ENCODE data around the gene CCNL1. TPM values are rescaled to one million over a fixed set of nuclear protein-coding genes. Genes with fewer than 3 reads are reported as not detected.
A peak's percentile ranks its signal among the peaks of the same experiment; 100 is the strongest.

Gene CCNL1
- total RNA-seq, 1 donor from 2014 or later, result 241 TPM

DNA sequence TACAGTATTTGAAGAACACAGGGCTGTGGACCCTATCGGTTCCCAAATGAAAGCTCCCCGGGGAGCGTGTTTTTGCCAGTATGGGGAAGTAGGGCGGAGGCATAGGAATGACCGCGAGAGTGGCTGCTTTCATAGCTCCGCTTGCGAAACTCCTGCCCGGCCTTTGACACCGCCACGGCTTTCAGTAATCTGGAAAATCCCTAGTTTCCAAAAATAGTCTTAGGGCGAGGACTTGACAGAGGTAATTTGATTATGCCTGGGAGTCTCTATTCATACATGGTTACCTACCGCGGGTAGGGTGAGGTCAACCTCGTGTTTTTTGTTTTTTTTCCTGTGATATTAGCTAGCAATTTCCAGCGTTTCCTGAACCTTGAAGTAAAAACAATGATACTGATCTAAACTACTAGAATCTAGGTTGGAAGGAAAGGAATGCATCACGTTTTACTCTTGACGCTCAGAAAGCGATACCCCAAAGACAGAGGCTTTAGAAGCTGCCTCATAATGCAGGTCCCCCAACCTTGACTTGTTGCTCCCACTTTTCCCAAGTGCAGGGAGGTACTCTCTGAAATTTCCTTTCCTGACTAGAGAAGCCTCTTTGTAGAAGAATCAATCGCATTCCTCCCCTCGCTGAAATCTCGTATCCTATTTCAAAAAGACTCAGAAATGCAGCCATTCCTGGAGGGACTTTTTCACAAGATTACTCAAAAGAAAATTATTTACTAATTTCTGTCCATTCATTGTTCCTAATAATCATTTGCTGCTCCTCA, 894 bp upstream of the CCNL1 start:
- Histone ChIP-seq H3K4me1 (peaks cover 6 to 30% of the 10 kb centered on the region in 2 donors), H3K9me3 (no peaks in the 10 kb centered on the region), H3K36me3 (peaks cover 22 to 30% of the 10 kb centered on the region in 2 donors), H3K27ac (peak overlapping the region; percentile 99 to 100), H3K27me3 (no peaks in the 10 kb centered on the region), H3K4me3 (peak overlapping the region; percentile 86 to 100)
- TF ChIP-seq, protein P1, sequence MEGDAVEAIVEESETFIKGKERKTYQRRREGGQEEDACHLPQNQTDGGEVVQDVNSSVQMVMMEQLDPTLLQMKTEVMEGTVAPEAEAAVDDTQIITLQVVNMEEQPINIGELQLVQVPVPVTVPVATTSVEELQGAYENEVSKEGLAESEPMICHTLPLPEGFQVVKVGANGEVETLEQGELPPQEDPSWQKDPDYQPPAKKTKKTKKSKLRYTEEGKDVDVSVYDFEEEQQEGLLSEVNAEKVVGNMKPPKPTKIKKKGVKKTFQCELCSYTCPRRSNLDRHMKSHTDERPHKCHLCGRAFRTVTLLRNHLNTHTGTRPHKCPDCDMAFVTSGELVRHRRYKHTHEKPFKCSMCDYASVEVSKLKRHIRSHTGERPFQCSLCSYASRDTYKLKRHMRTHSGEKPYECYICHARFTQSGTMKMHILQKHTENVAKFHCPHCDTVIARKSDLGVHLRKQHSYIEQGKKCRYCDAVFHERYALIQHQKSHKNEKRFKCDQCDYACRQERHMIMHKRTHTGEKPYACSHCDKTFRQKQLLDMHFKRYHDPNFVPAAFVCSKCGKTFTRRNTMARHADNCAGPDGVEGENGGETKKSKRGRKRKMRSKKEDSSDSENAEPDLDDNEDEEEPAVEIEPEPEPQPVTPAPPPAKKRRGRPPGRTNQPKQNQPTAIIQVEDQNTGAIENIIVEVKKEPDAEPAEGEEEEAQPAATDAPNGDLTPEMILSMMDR (IDR thresholded peaks at IDR 0.05), result no peak
- intact Hi-C loops (cut with DNase I), result loop anchor here (1.0 to 10.0 kb wide), 5 partner anchors 14 to 1484 kb away; partner anchors contain the start of genes GFM1, SLC33A1 and TIPARP
- DNase-seq (ENCODE audit: low spot score in 2 of 2), result peak; percentile 51 to 96

DNA sequence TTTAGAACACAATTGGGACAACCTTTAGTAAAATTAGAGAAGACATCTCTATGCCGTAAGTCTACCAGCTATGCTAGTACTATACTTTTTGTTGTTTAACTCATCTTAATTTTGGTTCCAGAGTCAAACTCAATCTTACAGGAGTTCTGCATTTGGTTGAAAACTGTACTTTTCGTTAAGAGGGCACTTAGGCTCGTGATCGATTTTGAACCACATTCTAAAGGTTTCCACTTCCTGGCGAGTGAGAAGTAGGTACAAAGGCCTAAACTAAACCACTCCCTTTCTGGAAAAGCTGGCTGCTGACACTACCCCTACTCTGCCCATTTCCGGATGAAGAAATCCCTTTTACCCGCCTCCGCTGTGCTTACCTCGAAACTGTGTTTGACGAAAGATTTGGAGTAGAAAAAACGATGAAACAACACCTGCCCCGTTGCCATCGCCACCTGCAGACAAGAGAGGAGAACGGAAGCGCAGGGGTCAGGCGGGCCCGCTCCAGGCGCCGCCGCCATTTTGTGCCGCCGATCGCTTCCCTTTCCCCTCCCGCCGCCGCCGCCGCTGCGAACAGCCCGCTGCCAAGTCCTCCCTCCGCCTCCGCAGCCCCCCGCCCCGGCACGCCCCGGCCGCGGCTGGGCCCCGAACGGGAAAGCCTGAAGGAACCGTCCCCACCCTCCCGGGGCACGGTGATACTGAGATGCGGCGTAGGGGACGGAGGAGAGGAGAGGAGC, 748 bp downstream of the CCNL1 start:
- DNase-seq (ENCODE audit: low spot score in 2 of 2), result peak in 1 of 2 donors; percentile 81
- peak overlapping the region; percentile 86 to 100 for H3K4me3 ChIP-seq
- peaks cover 25 to 46% of the 10 kb centered on the region in 2 donors for H3K36me3 ChIP-seq
- TF ChIP-seq, protein P1 (IDR thresholded peaks at IDR 0.05), result peak in 1 of 3 experiments; percentile 20
- peak overlapping the region; percentile 99 to 100 for H3K27ac ChIP-seq
- no peaks in the 10 kb centered on the region for H3K27me3 ChIP-seq
- H3K9me3 ChIP-seq, result no peaks in the 10 kb centered on the region
- H3K4me1 ChIP-seq, result peaks cover 10 to 44% of the 10 kb centered on the region in 2 donors
- intact Hi-C loops (cut with DNase I), result loop anchor here (5.0 to 10.0 kb wide), 3 partner anchors 332 to 1646 kb away; partner anchors contain the start of genes LEKR1 and MFSD1

DNA sequence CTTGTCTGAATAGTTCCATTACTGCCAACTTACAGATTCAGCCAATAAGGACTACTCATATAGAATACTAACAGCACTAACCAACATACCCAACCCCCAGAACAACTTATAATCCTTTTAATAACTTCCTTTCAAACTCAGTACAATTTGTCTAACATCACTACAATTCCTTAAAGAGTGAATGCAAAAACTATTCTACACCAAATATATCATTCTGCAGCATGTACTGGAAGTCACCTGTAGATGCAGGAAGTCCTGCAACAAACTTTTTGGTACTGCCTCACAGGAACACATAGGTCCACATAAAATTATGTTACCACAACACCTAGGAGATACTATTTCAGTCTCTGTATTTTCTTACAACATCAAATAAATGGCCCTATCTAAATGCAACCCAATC, 2.1 kb downstream of the CCNL1 start:
- Histone ChIP-seq H3K4me3 (peak overlapping the region; percentile 86 to 100), H3K9me3 (no peaks in the 10 kb centered on the region), H3K36me3 (peaks cover 31 to 56% of the 10 kb centered on the region in 2 donors), H3K4me1 (peaks cover 10 to 50% of the 10 kb centered on the region in 2 donors), H3K27ac (peak overlapping the region; percentile 9 to 99), H3K27me3 (no peaks in the 10 kb centered on the region)
- TF ChIP-seq, protein P1 (IDR thresholded peaks at IDR 0.05), result no peak
- intact Hi-C loops (cut with DNase I), result loop anchor here (5.0 to 10.0 kb wide), 3 partner anchors 331 to 1647 kb away; partner anchors contain the start of genes LEKR1 and MFSD1
- DNase-seq (ENCODE audit: low spot score in 2 of 2), result no peak

DNA sequence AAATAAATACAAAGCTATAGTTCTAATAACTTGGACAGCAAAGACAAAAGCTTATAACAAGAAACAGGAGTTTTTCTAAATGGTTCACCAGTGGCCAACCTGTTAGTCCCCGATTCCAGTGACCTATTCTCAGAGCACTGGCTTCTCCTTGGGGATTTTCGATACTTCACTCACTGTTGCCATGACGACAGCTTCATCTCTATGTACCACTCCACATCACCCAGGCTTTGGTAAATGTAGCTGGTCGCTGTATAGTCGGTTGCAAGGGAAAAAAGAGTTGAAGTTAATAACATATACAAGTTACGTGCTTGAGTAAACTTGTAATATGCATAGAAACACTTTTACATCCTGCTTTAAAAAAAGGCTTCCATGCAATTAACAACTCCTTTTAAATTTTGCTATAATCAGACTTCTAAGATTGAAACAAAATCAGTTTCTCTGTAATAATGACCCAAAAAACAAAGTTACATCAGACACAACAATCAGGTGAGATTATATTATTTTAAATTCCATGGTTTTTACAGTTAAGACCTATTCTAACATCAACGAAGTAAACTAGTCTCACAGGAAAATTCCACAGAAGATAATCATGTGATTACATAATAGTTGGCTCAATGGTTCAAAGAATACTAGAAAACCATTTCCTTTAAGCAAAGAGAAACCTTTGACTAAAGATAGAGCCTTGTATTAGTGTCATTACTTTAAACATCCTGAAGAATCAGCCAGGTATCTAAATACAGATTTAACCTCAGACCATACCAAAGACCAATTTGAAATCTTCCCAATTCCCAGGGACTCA, 2.9 kb downstream of the CCNL1 start:
- no peaks in the 10 kb centered on the region for H3K27me3 ChIP-seq
- no peak for DNase-seq (ENCODE audit: low spot score in 2 of 2)
- intact Hi-C loops (cut with DNase I), result loop anchor here (5.0 to 10.0 kb wide), 3 partner anchors 330 to 1648 kb away; partner anchors contain the start of genes LEKR1 and MFSD1
- peaks cover 10 to 50% of the 10 kb centered on the region in 2 donors for H3K4me1 ChIP-seq
- TF ChIP-seq, protein P1 (IDR thresholded peaks at IDR 0.05), result no peak
- peaks cover 38 to 64% of the 10 kb centered on the region in 2 donors for H3K36me3 ChIP-seq
- H3K4me3 ChIP-seq, result peak overlapping the region; percentile 86 to 100
- no peaks in the 10 kb centered on the region for H3K9me3 ChIP-seq
- peak overlapping the region in 1 of 2 donors; percentile 22 for H3K27ac ChIP-seq

DNA sequence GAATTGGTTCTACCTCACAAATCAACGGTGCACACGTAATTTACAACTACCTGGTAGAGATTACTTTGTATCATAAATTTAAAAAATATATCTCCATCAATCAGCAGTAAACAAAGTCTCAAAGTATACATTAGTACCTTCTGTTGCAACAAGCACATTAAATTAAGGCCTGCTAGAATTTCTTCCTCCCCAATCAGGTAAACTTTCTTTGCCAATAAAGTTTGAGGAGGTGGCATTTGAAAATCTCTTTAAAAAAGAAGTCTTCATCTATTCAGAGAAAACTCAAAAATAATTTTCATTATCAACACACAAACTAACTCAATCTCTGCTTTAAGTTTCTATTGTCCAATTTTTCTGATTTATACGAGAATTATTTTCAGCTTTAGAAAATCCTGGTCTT, 4.4 kb downstream of the CCNL1 start:
- DNase-seq (ENCODE audit: low spot score in 2 of 2), result no peak
- Histone ChIP-seq H3K4me3 (peak overlapping the region in 1 of 2 donors; percentile 18), H3K36me3 (peaks cover 49 to 78% of the 10 kb centered on the region in 2 donors), H3K9me3 (no peaks in the 10 kb centered on the region), H3K27ac (no peak overlapping the region), H3K27me3 (no peaks in the 10 kb centered on the region), H3K4me1 (peaks cover 10 to 47% of the 10 kb centered on the region in 2 donors)
- intact Hi-C loops (cut with DNase I), result loop anchor here (5.0 to 10.0 kb wide), 3 partner anchors 328 to 1649 kb away; partner anchors contain the start of genes LEKR1 and MFSD1
- TF ChIP-seq, protein P1 (IDR thresholded peaks at IDR 0.05), result no peak
